GM12801 (cell line): ENCODE results near the gene HAGHL.

ENCODE experiments used
- CTCF ChIP-seq: IDR thresholded peaks from one replicate; pipeline ENCODE4 v1.5.1; 2011; ENCODE audit warnings: control low read depth; ENCODE audit not compliant: insufficient read length; ENCODE audit errors: extremely low read depth

HAGHL gene

GRCh38 chr16:750485-750884 lies 23.6 kb downstream of the HAGHL start:
- no peak for TF ChIP-seq CTCF

GRCh38 chr16:751152-752006 lies 24.5 kb downstream of the HAGHL start:
- TF ChIP-seq CTCF = no peak

- TF ChIP-seq CTCF = no peak
Measured at GRCh38 chr16:752007-752312, 25.1 kb downstream of the HAGHL start.

GRCh38 chr16:754656-755055 lies 27.8 kb downstream of the HAGHL start:
- TF ChIP-seq CTCF = no peak

- no peak for TF ChIP-seq CTCF
Measured at GRCh38 chr16:756428-756827, 29.5 kb downstream of the HAGHL start.

GRCh38 chr16:759110-759910 lies 32.4 kb downstream of the HAGHL start:
- no peak for TF ChIP-seq CTCF

GRCh38 chr16:760065-760464 lies 33.2 kb downstream of the HAGHL start:
- no peak for TF ChIP-seq CTCF
